Measurements from ENCODE around the gene MSN. TPM values are rescaled to one million over a fixed set of nuclear protein-coding genes. Genes with fewer than 3 reads are reported as not detected.
A peak's percentile ranks its signal among the peaks of the same experiment; 100 is the strongest.
"Not testable (repeated sequence)": the region's sequence is repeated elsewhere in the genome, so short reads cannot be mapped to it uniquely, and the experiment has no call there.

MSN gene
- 100 to 1,000 TPM; 106 to 238 (median 120) TPM for total RNA-seq
- polyA plus RNA-seq: 100 to 1,000 TPM in 1 of 2 donors, 10 to 100 TPM in 1; 60.2 to 130 TPM
- long read RNA-seq, donor 1, partial matches to known transcripts: 11 of 17 reads
- long read RNA-seq, donor 1, other reads (novel, unspliced or antisense): 3 of 17 reads
- long read RNA-seq, donor 2, transcript MSN-201 (13 exons, 3,944 nt): major isoform, 14 of 44 reads
- long read RNA-seq, donor 2, partial matches to known transcripts: 26 of 44 reads
- long read RNA-seq, donor 2, other reads (novel, unspliced or antisense): 4 of 44 reads
- long read RNA-seq, donor 3, transcript MSN-201 (13 exons, 3,944 nt): major isoform, 44 of 177 reads
- long read RNA-seq, donor 3, partial matches to known transcripts: 112 of 177 reads
- long read RNA-seq, donor 3, other reads (novel, unspliced or antisense): 21 of 177 reads

DNA sequence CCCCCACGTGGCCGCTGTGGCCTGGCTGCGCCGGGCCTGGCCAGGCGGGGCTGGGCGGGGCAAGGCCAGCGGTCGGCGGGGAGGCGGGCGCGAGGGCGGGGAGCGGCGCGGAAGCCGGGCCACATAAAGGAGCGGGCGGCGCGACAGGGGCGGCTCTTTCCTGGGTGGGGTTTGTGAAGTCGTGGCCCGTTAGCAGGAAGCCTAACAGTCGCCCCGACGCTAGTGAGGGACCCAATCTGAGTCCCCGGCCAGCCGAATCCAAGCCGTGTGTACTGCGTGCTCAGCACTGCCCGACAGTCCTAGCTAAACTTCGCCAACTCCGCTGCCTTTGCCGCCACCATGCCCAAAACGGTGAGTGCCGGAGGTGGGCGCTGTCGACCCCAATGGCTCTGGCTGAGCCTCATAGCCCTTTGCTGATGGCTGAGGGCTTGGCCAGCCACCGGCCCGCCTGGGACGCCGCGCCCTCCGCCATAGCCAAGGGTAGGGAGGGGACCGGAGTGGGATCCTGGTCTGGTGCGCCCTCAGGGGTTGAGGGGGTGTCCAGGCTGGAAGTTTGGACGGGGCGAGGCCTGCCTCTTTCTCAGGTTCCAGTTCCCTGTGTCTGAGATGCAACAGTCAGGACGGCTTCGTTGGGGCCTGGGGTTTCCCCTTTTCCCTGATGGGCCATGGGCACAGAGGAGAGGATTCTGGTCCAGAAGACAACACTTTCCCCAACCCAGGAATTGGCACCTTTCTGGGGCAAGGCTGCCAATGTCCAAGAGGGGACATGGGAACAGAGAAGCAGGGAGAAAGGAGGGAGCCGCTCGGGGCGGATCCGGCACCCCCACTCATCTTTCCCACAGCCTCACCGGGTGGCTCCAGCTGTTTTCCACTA is at the start of gene MSN:
Gene MSN (plus strand): TSS at position 152 of the 874 bp plus-strand sequence. CDS start 188 bp downstream, at position 340.
- peaks cover 0 to under 1% (median 0%) of the 10 kb centered on the region in 9 donors for H3K36me3 ChIP-seq
- intact Hi-C loops (cut with DNase I): loop anchor here in 6 of 10 donors (1.0 to 5.0 kb wide), 7 partner anchors 35 to 71 kb away; no protein-coding TSS in a partner anchor
- peaks cover 0 to 13% (median 0%) of the 10 kb centered on the region in 7 donors for H3K27me3 ChIP-seq
- peak within 1 kb of the TSS; percentile 53 to 89 (median 78) for H3K4me3 ChIP-seq
- ATAC-seq (peak; percentile 86 to 95 (median 90)), DNase-seq (peak; percentile 79 to 84)
- WGBS, 2 donors: 0% methylated on average over 33 to 55 of the region's 56 CpGs
- peak within 1 kb of the TSS; percentile 90 to 100 (median 97) for H3K27ac ChIP-seq
- H3K4me1 ChIP-seq: peaks cover 2 to 42% (median 32%) of the 10 kb centered on the region in 9 donors
- peaks cover 0 to 5% (median 0%) of the 10 kb centered on the region in 11 donors for H3K9me3 ChIP-seq
- TF ChIP-seq, protein P1, sequence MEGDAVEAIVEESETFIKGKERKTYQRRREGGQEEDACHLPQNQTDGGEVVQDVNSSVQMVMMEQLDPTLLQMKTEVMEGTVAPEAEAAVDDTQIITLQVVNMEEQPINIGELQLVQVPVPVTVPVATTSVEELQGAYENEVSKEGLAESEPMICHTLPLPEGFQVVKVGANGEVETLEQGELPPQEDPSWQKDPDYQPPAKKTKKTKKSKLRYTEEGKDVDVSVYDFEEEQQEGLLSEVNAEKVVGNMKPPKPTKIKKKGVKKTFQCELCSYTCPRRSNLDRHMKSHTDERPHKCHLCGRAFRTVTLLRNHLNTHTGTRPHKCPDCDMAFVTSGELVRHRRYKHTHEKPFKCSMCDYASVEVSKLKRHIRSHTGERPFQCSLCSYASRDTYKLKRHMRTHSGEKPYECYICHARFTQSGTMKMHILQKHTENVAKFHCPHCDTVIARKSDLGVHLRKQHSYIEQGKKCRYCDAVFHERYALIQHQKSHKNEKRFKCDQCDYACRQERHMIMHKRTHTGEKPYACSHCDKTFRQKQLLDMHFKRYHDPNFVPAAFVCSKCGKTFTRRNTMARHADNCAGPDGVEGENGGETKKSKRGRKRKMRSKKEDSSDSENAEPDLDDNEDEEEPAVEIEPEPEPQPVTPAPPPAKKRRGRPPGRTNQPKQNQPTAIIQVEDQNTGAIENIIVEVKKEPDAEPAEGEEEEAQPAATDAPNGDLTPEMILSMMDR (IDR thresholded peaks at IDR 0.05): peak in 3 of 9 donors; percentile 9 to 21 (median 14)

GRCh38 chrX:65620096-65620705 is 47.3 kb upstream of the MSN start:
- not testable (repeated sequence) for H3K36me3 ChIP-seq, H3K27me3 ChIP-seq
- WGBS, 2 donors: 76 to 88% methylated on average over 31 to 33 of the region's 33 CpGs

DNA sequence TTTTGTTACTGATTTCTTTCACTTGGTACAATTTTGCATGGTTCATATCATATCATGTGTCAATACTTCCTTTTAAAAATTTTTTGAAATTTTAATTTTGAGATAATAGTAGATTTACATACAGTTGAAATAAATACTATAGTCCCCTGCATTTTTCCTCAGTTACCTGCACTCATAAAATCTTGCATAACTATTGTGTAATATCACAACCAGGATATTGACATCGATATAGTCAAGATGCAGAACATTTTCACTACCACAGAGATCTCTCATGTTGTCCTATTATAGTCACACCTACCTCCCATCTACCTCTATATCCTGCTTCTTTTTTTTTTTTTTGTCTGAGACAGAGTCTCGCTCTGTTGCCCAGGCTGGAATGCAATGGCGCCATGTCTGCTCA is 36.7 kb upstream of the MSN start:
- WGBS, 2 donors: 96 to 100% methylated on average over 3 of the region's 3 CpGs
- H3K36me3 ChIP-seq: no peaks in the 10 kb centered on the region
- DNase-seq (no peak), ATAC-seq (no peak)
- intact Hi-C loops (cut with DNase I): no loop called here
- no peak overlapping the region for H3K27ac ChIP-seq
- TF ChIP-seq, protein P1 (IDR thresholded peaks at IDR 0.05): no peak
- H3K4me1 ChIP-seq: peaks cover 3 to 22% (median 12%) of the 10 kb centered on the region in 9 donors
- no peak overlapping the region for H3K4me3 ChIP-seq
- peaks cover 0 to 20% (median 0%) of the 10 kb centered on the region in 7 donors for H3K27me3 ChIP-seq
- H3K9me3 ChIP-seq: peaks cover 0 to 15% (median 0%) of the 10 kb centered on the region in 11 donors

More at GRCh38 chrX:65620096-65620705, 47.3 kb upstream of the MSN start:
- ATAC-seq; H3K4me3 ChIP-seq; H3K4me1 ChIP-seq; H3K27ac ChIP-seq; DNase-seq; intact Hi-C loops (cut with DNase I): not testable (repeated sequence)
- H3K9me3 ChIP-seq: peaks cover 0 to 22% (median 0%) of the 10 kb centered on the region in 11 donors

DNA sequence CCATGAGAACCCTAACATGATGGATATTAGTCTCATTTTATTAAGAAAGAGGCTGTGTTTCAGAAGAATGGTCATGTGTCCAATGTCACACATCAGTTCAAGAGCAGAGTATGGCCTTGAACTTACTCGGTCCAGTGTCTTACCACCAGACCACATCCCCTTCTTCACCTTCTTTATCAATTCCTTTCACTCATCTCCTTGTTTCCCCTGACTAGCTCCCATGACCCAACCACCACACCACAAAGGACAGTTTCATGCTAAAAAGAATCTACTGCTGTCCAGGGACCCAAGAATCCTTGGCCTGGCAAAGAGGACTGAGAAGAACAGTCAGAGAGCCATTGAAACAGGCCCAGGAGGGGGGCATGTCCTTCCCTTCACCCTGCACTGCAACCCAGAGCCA is 33.6 kb upstream of the MSN start:
- Histone ChIP-seq H3K27ac (peak overlapping the region in 5 of 10 donors; percentile 22 to 87 (median 86)), H3K9me3 (no peaks in the 10 kb centered on the region), H3K4me1 (peaks cover 4 to 29% (median 17%) of the 10 kb centered on the region in 9 donors), H3K36me3 (no peaks in the 10 kb centered on the region), H3K27me3 (peaks cover 0 to 16% (median 0%) of the 10 kb centered on the region in 7 donors), H3K4me3 (no peak overlapping the region)
- intact Hi-C loops (cut with DNase I): no loop called here
- TF ChIP-seq, protein P1 (IDR thresholded peaks at IDR 0.05): no peak
- no peak for DNase-seq
- ATAC-seq: no peak
- 67 to 85% methylated on average over 1 of the region's 1 CpG for WGBS, 2 donors
